CD4-positive, alpha-beta T cell treated with Interleukin-6 for 4 hours (primary cell): ENCODE measurements around the gene KRTAP10-4.
"Not testable (repeated sequence)": the region's sequence is repeated elsewhere in the genome, so short reads cannot be mapped to it uniquely, and the experiment has no call there.

Experiments
- DNase-seq: peaks from one replicate; pipeline ENCODE4 v3.0.0-alpha.2; 2020; ENCODE audit warnings: mixed read lengths

The KRTAP10-4 gene, protein sequence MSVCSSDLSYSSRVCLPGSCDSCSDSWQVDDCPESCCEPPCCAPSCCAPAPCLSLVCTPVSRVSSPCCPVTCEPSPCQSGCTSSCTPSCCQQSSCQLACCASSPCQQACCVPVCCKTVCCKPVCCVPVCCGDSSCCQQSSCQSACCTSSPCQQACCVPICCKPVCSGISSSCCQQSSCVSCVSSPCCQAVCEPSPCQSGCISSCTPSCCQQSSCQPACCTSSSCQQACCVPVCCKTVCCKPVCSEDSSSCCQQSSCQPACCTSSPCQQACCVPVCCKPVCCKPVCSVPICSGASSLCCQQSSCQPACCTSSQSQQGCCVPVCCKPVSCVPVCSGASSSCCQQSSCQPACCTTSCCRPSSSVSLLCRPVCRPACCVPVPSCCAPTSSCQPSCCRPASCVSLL

GRCh38 chr21:44573630-44574456 is at the start of gene KRTAP10-4:
TSS of gene KRTAP10-4 (plus strand) at chr21:44573729. CDS start at chr21:44573759, 30 bp downstream.
- not testable (repeated sequence) for DNase-seq

GRCh38 chr21:44524414-44525371 is 48.8 kb upstream of the KRTAP10-4 start:
- no peak for DNase-seq

DNA sequence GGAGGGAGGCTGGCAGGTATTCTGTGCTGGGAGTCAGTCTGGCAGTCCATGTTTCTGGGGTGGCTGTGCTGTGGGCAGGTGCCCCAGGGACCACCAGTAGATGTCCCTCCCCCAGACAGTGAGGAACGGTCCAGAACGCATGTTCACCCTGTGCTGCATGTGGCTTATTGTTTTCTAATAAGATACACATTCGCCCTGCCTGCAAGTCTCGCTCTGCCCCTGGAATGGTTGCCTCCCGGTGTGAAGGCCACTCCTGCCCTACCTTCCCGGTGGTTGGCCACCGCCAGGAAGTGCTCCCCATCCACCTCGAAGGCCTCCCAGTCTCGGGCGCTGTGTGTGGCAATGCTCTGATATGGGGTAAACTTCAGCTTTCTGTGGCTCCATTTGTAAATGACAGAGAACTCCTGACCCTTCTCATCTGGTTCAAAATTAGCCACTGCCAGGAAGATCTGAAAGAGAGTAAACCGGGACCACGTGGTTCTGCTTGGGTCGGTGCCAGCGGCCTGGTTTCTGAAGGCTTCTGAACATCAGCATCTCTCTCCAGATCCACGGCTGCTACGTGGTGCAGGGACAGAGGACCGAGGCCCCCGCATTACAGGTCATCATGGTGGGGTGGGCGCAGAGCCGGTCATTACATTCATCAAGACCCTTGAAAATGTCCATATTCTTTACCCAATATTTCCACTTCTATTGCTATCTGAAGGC is 48.0 kb upstream of the KRTAP10-4 start:
- DNase-seq: no peak

DNA sequence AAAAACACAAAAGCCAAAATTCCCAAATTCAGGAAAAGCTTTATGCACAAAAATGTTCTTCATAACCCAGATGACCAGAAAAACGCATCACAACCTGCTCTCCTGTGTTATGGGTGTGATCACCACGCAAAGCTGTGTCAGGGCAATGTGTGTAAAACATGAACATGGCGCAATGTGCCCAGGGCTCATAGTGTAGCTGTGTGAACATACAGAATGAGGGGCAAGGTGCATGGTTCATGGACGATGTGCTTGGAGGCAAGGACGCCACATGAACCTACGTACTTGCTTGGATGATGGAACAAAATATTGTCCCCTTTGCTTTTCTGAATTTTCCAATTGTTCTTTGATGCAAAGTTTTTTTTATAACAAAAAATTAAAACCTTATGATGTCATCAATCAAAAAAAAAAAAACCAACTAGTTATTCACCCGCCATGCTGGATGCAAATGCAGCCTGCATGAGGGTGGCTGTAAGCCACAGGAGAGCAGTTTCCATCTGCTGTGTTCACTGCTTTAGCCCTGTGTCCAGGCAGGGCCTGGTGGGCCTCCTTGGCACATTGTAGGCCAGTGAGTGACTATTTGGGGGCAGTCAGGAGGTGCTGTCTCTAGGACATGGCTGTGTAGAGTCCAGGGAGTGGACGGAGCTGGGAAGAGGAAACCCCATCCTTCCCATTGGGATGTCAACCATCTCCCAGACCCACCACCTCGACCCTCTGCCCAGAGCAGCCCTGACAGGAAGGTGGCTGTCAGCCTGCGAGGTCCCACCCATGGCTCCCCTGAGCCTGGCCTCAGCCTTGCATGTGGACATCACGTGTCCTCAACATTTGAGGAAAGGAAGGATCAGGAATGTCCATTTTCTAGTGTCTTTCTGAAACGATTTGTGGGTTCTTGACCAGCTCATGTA is 47.2 kb upstream of the KRTAP10-4 start:
- DNase-seq: no peak

- no peak for DNase-seq
These were observed 46.2 kb upstream of the KRTAP10-4 start for GRCh38 chr21:44527156-44527982.

DNA sequence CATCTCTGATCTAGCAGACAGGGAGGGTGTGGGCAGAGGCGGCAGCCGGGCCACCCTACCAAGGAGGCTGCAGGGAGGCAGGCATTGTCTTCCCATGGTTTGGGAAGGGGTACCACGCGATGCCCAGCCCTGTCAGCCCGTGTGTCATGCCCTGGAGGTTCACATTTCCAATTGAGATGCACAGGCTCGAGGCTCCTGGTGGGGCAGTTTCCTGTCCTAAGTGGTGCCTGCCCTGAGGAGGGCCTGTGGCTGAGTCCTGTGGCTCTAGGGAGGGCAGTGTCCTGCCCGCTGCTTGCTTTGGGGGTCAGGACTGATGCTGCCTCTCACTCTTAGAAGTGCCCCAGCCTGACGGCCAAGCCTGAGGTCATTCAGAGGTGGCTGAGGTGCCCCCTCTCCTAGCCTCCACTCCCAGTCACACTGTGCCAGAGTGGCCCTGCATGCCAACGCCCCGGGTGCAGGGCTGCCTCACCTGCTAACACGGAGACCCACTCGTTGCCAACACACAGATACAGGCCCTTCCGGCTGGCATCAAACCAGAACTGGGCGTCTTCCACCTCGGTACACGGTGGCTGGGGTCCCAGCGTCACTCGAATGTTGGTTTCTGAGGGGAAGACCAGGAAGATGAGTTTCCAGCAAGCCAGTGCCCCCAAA is 45.4 kb upstream of the KRTAP10-4 start:
- DNase-seq: no peak

DNA sequence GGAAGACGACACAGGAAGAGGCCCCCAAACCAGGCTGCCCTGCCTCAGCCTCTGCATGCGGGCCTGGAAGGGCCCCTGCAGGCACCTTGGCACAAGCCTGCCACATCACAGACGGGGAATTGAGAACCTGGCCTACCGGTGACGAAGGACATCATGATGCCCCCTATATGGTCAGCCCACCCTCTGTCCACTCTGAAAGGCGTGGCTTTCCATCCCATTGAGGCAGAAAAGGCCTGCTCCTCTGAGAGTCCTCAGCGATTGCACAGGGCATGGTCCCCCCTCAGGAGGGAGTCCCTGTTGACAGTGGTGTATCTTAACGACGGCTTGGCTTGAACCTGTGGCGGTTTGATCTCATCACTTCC is 44.9 kb upstream of the KRTAP10-4 start:
- DNase-seq: no peak

DNA sequence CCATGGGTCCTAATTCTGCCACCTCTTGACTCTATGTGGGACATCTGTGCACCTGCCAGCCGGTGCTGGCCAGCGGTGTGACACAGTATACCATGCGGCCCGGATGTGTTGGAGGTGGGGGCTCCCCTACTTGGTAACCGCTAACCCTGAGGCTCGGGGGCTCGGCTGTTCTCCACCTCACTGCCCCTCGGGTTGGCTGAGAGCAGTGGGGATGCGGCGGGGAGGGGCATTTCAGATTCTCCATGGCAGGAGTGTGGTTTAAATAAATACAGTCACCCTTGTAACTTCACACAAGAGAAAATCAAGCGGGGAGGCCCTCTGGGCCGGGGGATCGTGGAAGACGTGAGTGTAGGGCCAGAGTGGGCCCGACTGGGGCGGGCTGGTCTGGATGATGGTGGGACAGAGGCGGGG is 44.5 kb upstream of the KRTAP10-4 start:
- DNase-seq: no peak

- DNase-seq: no peak
These were observed 43.9 kb upstream of the KRTAP10-4 start for GRCh38 chr21:44529503-44530125.

GRCh38 chr21:44530221-44530902 is 43.2 kb upstream of the KRTAP10-4 start:
- no peak for DNase-seq

DNA sequence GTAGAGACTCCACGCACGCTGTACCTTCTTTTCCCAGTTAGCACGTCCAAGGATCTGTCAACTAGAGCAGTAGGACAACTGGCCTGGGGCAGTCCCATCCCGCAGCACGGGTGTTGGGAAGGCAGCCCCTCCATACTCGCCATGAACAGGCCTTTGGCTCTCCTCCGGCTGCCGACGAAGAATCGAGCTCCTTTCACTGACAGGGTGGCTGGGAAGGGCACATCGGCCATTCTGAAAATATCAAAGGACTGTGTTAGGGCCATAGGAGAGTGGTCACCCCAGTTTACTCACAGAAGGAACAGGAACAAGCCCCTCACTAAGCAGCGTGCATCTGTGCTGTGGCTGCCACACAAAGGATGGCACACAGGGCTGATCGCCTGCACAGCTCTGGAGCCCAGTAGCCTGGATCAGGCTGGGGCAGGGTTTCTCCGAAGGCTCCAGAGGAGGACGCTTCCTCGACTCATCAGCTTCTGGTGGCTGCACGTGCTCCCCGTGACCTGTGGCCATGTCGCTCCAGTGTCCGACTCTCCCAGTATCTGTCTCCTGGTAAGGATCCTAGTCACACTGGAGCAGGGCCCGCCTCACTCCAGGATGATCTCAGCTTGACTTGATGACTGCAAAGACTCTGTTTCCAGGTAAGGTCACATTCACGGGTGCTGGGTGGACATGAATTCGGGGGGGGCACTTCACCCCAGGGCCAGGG is 42.5 kb upstream of the KRTAP10-4 start:
- no peak for DNase-seq

GRCh38 chr21:44531606-44532564 is 41.6 kb upstream of the KRTAP10-4 start:
- no peak for DNase-seq

- no peak for DNase-seq
These were observed 40.8 kb upstream of the KRTAP10-4 start for GRCh38 chr21:44532712-44533111.

DNA sequence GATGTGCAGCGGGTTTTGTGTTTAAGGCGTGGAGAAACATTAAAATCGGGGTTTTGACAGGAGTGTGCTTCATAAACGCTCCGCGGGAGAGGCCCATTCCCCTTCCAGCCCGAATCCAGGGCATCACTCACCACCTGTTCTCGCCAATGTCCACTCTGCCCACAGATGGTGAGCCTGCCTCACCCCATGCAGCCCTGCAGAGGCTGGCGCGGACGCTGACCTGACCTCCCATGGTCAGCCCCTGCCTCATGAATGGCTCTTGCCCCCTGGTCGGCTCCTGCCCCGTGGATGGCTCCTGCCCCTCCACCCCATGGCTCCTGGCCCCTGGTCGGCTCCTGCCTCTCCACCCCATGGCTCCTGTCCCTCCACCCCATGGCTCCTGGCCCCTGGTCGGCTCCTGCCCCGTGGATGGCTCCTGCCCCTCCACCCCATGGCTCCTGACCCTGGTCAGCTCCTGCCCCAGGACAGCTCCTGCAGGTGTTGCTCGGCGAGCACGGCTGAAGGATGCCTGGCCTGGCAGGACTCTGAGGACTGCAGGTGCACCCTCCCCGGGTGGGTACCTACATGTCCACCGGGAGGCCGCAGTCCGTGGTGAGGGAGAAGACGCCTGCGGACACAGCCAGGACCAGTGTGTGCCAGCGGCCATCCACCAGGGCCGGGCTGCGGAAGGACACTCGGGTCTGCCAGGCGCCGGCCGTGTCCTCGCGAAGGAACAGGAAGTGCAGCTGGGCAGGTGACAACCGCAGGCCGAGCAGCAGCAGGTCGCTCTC is 40.2 kb upstream of the KRTAP10-4 start:
- no peak for DNase-seq

- no peak for DNase-seq
These were observed 39.5 kb upstream of the KRTAP10-4 start for GRCh38 chr21:44533891-44534627.
